Measurements from ENCODE around the gene SYNPO2. TPM values are rescaled to one million over a fixed set of nuclear protein-coding genes. Genes with fewer than 3 reads are reported as not detected.
"Not testable (repeated sequence)": the region's sequence is repeated elsewhere in the genome, so short reads cannot be mapped to it uniquely, and the experiment has no call there.

Gene SYNPO2
- total RNA-seq, 1 experiment from 2014 or later: 0.26 TPM

GRCh38 chr4:118999919-119000318 lies 111.3 kb downstream of the SYNPO2 start:
- Histone ChIP-seq H3K4me3 (ENCODE audit: low read depth, low read length, poor library complexity, severe bottlenecking) (no peak overlapping the region), H3K36me3 (ENCODE audit: insufficient read depth, low read length, poor library complexity, severe bottlenecking) (no peaks in the 10 kb centered on the region), H3K4me1 (ENCODE audit: insufficient read depth, low read length, poor library complexity, severe bottlenecking) (no peaks in the 10 kb centered on the region), H3K27ac (ENCODE audit: low read depth, low read length, poor library complexity, severe bottlenecking) (no peak overlapping the region), H3K9me3 (ENCODE audit: low read depth, low read length, poor library complexity, severe bottlenecking) (no peaks in the 10 kb centered on the region), H3K27me3 (replicated peaks; ENCODE audit: insufficient read depth, low read depth, low read length, poor library complexity) (no peaks in the 10 kb centered on the region)
- CTCF ChIA-PET: no interaction called here
- POLR2A ChIA-PET (ENCODE audit: low non-redundant PET): no interaction called here
- intact Hi-C loops (cut with micrococcal nuclease; ENCODE audit: unreplicated experiment): no loop called here
- no TSS peak for BruUV-seq (replicated peaks)
- DNase-seq (ENCODE audit: low spot score): no peak
- TF ChIP-seq, protein P1, sequence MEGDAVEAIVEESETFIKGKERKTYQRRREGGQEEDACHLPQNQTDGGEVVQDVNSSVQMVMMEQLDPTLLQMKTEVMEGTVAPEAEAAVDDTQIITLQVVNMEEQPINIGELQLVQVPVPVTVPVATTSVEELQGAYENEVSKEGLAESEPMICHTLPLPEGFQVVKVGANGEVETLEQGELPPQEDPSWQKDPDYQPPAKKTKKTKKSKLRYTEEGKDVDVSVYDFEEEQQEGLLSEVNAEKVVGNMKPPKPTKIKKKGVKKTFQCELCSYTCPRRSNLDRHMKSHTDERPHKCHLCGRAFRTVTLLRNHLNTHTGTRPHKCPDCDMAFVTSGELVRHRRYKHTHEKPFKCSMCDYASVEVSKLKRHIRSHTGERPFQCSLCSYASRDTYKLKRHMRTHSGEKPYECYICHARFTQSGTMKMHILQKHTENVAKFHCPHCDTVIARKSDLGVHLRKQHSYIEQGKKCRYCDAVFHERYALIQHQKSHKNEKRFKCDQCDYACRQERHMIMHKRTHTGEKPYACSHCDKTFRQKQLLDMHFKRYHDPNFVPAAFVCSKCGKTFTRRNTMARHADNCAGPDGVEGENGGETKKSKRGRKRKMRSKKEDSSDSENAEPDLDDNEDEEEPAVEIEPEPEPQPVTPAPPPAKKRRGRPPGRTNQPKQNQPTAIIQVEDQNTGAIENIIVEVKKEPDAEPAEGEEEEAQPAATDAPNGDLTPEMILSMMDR (conservative IDR thresholded peaks at IDR 0.05; ENCODE audit: low read depth, low read length): no peak
- no peak for TF ChIP-seq EZH2 (IDR thresholded peaks at IDR 0.05; ENCODE audit: borderline replicate concordance, low read depth, low read length, poor library complexity, severe bottlenecking)

- Histone ChIP-seq H3K27ac (ENCODE audit: low read depth, low read length, poor library complexity, severe bottlenecking) (no peak overlapping the region), H3K4me3 (ENCODE audit: low read depth, low read length, poor library complexity, severe bottlenecking) (no peak overlapping the region), H3K36me3 (ENCODE audit: insufficient read depth, low read length, poor library complexity, severe bottlenecking) (no peaks in the 10 kb centered on the region), H3K9me3 (ENCODE audit: low read depth, low read length, poor library complexity, severe bottlenecking) (no peaks in the 10 kb centered on the region), H3K4me1 (ENCODE audit: insufficient read depth, low read length, poor library complexity, severe bottlenecking) (no peaks in the 10 kb centered on the region), H3K27me3 (replicated peaks; ENCODE audit: insufficient read depth, low read depth, low read length, poor library complexity) (no peaks in the 10 kb centered on the region)
- no peak for TF ChIP-seq EZH2 (IDR thresholded peaks at IDR 0.05; ENCODE audit: borderline replicate concordance, low read depth, low read length, poor library complexity, severe bottlenecking)
- TF ChIP-seq, protein P1 (conservative IDR thresholded peaks at IDR 0.05; ENCODE audit: low read depth, low read length): no peak
- BruUV-seq (replicated peaks): no TSS peak
- no peak for DNase-seq (ENCODE audit: low spot score)
- ChIA-PET CTCF (no interaction called here), POLR2A (ENCODE audit: low non-redundant PET) (no interaction called here)
- intact Hi-C loops (cut with micrococcal nuclease; ENCODE audit: unreplicated experiment): no loop called here
These were observed 111.7 kb downstream of the SYNPO2 start for GRCh38 chr4:119000400-119000799.

DNA sequence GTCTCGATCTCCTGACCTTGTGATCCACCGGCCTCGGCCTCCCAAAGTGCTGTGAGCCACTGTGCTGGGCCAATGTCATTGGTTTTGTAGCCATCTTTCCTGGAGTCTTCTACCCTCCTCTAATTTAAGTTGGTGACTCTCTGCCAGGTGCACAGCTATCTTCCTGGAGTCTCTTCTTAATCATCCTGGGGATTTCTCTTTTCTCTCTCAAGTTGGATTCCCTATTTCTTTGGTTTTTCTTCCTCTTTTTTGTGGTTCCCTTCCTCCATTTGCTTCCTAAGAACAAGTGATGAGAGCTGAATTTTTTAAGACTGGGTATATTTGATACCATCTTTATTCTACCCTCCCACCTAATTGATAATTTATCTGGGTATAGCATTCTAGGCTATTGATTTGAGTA lies 113.8 kb downstream of the SYNPO2 start:
- H3K9me3 ChIP-seq (ENCODE audit: low read depth, low read length, poor library complexity, severe bottlenecking): no peaks in the 10 kb centered on the region
- intact Hi-C loops (cut with micrococcal nuclease; ENCODE audit: unreplicated experiment): no loop called here
- no peak for TF ChIP-seq EZH2 (IDR thresholded peaks at IDR 0.05; ENCODE audit: borderline replicate concordance, low read depth, low read length, poor library complexity, severe bottlenecking)
- TF ChIP-seq, protein P1 (conservative IDR thresholded peaks at IDR 0.05; ENCODE audit: low read depth, low read length): no peak
- POLR2A ChIA-PET (ENCODE audit: low non-redundant PET): no interaction called here
- BruUV-seq (replicated peaks): no TSS peak
- no peaks in the 10 kb centered on the region for H3K27me3 ChIP-seq (replicated peaks; ENCODE audit: insufficient read depth, low read depth, low read length, poor library complexity)
- H3K27ac ChIP-seq (ENCODE audit: low read depth, low read length, poor library complexity, severe bottlenecking): no peak overlapping the region
- no peaks in the 10 kb centered on the region for H3K36me3 ChIP-seq (ENCODE audit: insufficient read depth, low read length, poor library complexity, severe bottlenecking)
- no peaks in the 10 kb centered on the region for H3K4me1 ChIP-seq (ENCODE audit: insufficient read depth, low read length, poor library complexity, severe bottlenecking)
- CTCF ChIA-PET: no interaction called here
- no peak for DNase-seq (ENCODE audit: low spot score)
- no peak overlapping the region for H3K4me3 ChIP-seq (ENCODE audit: low read depth, low read length, poor library complexity, severe bottlenecking)

DNA sequence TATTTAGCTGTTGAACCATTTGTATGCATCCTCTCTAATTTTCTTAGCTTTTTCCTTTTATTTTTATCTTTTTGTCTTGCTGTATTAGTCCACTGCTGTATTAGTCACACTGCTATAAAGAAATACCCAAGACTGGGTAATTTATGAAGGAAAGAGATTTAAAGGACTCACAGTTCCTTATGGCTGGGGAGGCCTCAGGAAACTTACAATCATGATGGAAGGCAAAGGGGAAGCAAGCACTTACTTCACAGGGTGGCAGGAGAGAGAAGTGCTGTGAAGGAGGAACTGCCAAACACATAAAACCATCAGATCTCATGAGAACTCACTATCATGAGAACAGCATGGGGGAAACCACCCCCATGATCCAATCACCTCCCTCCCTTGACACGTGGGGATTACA lies 114.3 kb downstream of the SYNPO2 start:
- DNase-seq (ENCODE audit: low spot score); CTCF ChIA-PET: not testable (repeated sequence)
- POLR2A ChIA-PET (ENCODE audit: low non-redundant PET): interaction anchor here (0.6 kb wide), 1 partner anchor 14 kb away, joined by 3 read pairs; no protein-coding TSS in a partner anchor

More for the DNA sequence above, 114.3 kb downstream of the SYNPO2 start:
- H3K4me3 ChIP-seq (ENCODE audit: low read depth, low read length, poor library complexity, severe bottlenecking); H3K4me1 ChIP-seq (ENCODE audit: insufficient read depth, low read length, poor library complexity, severe bottlenecking); H3K9me3 ChIP-seq (ENCODE audit: low read depth, low read length, poor library complexity, severe bottlenecking); H3K36me3 ChIP-seq (ENCODE audit: insufficient read depth, low read length, poor library complexity, severe bottlenecking); intact Hi-C loops (cut with micrococcal nuclease; ENCODE audit: unreplicated experiment); BruUV-seq (replicated peaks); H3K27me3 ChIP-seq (replicated peaks; ENCODE audit: insufficient read depth, low read depth, low read length, poor library complexity); H3K27ac ChIP-seq (ENCODE audit: low read depth, low read length, poor library complexity, severe bottlenecking): not testable (repeated sequence)

Measured in A673 (cell line).